GM03348 (cell line): ENCODE data around the gene MED13L.
"Not testable (repeated sequence)": the region's sequence is repeated elsewhere in the genome, so short reads cannot be mapped to it uniquely, and the experiment has no call there.

Experiments
- DNase-seq: peaks from one replicate; pipeline ENCODE4 v3.0.0; 2012; ENCODE audit warnings: low spot score

Gene MED13L

GRCh38 chr12:116152268-116152667 lies 125.2 kb downstream of the MED13L start:
- DNase-seq: peak; percentile 23

DNA sequence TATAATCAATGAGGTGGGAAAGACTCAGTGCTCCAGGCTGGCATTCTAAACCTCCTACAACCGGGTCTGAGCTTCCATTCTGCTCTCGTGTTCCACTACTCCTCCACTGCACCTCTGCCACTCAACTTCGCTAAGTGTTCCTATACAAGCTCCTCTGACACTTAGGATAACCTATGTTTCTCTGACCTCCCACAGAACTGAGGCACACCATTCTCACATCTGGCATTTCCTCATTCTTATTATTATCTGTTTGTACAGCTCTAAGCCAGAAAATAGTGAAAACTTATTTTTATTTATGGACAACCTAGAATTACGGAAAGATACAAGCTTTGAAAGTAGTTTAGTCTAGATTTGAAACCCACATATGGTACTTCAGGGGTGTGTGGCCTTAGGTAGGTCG lies 127.0 kb downstream of the MED13L start:
- DNase-seq: no peak

DNA sequence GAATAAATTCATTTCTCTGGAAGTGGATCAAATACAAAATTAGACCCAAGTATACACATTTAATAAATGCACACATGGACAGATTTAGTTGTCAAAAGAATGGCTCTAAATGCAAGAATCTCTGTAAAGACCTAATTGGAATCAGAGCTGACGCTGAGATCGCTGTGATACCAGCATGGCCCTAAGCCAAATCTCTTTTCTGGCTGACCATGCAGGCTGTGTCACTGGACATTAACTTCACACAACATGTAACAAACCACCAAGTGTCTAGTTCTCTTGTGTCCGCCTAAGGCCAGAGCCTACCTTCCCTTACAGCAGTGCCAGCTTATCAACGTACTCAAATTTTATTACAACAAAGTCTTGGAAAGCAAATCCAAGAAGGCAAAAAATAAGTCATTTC lies 127.5 kb downstream of the MED13L start:
- no peak for DNase-seq

GRCh38 chr12:116148844-116149243 lies 128.6 kb downstream of the MED13L start:
- no peak for DNase-seq

- no peak for DNase-seq
These were observed 131.1 kb downstream of the MED13L start for GRCh38 chr12:116146386-116146785.

GRCh38 chr12:116145451-116145850 lies 132.0 kb downstream of the MED13L start:
- DNase-seq: no peak

DNA sequence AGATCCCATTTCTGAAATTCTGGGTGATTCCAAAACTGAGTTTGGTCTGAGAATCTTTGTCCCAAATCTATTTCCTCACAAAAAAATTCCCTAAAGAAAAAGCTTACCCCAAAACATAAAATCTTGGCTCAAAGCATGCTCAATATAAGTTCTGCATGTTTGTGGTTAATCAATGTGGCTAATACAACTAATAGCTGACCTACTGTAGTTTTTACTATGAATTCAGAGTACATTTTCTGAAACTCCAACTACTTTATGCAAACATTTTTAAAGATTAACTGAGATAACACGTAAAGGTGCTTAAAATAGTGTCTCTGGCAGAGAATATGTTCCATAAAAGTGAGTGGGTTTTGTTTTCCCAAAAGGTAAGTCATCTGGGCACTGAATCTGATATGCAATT lies 133.1 kb downstream of the MED13L start:
- no peak for DNase-seq

DNA sequence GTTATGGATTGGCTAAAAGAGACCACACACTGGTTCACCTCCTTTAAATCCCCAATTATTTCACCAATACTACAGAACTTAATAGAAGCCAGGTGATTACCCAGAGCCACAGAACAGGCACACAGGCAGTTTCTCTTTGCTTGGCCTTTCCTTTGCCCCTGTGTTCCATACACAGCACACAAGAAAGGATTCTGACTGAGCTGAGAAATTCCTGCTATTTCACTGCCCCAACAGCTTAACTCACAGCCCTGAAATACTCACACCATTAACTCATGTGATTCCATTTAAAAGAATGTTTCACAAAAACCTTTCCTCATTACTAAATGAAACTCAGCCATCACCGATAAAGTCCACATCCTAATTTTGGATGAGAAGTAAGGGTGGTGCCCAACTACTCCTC lies 133.6 kb downstream of the MED13L start:
- DNase-seq: peak; percentile 37

GRCh38 chr12:116142936-116143898 lies 134.3 kb downstream of the MED13L start:
- peak; percentile 51 for DNase-seq

GRCh38 chr12:116141833-116142162 lies 135.7 kb downstream of the MED13L start:
- no peak for DNase-seq

GRCh38 chr12:116141110-116141832 lies 136.2 kb downstream of the MED13L start:
- no peak for DNase-seq

GRCh38 chr12:116140529-116140928 lies 137.0 kb downstream of the MED13L start:
- no peak for DNase-seq

GRCh38 chr12:116138781-116139180 lies 138.7 kb downstream of the MED13L start:
- no peak for DNase-seq

DNA sequence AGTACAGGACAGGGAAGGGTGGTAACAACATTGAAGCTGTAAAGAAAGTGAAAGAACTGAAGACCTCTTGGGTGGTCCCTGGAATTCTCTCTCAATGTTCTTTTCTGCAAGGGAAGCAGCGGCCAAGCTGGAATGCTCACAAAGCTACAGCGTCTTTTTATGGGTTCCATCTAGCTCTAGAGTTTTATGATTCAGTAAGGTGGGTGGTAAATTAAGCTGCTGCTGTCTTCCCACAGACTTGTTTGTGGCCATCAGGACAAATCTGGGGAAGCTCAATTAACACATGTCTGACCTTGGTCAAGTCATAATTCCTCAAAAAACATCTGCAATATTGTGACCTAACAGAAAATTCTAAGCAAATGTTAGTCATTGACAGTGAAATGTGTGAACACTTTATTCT lies 139.1 kb downstream of the MED13L start:
- peak; percentile 44 for DNase-seq

DNA sequence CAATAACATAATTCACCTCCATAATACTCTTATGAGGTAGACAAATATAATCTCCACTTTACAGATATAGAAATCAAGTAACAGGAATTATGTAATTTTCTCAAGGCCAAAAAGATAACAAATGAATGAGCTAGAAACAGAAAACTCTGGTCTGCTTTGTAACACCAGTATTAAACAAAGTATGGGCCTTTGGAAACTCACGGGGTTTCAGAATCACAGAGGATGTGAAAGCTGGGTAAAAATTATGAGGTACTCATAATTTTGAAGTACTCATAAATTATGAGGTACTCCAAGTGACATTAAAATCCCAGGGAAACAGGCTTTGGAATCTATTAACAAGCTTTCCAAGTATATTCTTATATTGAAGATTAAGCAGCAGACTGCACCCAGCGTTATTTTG lies 140.2 kb downstream of the MED13L start:
- no peak for DNase-seq

DNA sequence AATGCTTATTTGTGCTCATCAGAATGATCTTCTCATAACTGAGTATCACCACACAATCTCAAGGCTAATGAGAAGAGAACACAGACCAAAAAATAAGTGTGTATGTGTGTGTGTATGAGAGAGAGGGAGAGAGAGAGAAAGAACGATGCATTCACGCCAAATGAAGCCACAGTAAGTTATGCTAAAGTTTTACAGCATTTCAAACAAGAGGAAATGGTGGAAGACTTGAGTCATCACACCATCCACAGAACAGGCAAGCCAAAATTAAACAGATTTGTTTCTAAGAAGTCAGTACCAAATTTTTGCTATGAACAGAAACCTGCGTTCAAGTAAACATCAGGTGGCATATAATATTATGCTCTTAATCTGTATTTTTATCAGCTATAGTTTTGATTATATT lies 141.2 kb downstream of the MED13L start:
- DNase-seq: no peak

- peak; percentile 34 for DNase-seq
These were observed 142.1 kb downstream of the MED13L start for GRCh38 chr12:116135209-116135930.

GRCh38 chr12:116133636-116134214 lies 143.8 kb downstream of the MED13L start:
- DNase-seq: no peak

DNA sequence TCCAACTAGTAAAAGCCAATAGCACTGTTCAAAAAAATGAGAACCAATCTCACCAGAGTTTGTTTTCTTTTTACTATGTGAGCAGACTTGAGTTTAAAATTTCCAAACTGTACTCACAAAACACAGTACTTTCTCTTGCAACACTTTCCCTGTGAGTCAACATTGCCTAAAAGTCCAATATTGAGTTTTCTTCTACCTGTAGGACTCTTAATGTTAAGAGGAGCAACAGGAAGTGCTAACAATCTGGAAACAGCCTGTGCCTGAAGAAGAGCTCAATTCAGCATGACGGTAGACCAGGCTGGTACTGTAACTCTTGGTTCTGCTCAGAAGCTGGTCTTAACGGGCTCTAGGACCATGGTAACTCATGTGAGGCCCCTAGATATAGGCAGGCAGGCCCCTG lies 144.3 kb downstream of the MED13L start:
- no peak for DNase-seq

DNA sequence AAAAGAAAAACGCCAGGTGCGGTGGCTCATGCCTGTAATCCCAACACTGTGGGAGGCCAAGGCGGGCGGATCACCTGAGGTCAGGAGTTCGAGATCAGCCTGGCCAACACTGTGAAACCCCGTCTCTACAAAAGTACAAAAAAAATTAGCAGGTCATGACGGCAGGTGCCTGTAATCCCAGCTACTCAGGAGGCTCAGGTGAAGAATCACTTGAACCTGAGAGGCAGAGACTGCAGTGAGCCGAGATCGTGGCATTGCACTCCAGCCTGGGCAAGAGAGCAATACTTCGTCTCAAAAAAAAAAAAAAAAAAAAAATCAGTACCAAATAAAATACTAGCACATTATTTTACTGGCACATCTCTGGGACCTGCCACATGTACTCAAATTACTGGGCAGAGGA lies 145.5 kb downstream of the MED13L start:
- not testable (repeated sequence) for DNase-seq

- no peak for DNase-seq
These were observed 146.3 kb downstream of the MED13L start for GRCh38 chr12:116131176-116131575.

GRCh38 chr12:116130431-116130830 lies 147.1 kb downstream of the MED13L start:
- peak; percentile 35 for DNase-seq
